ENCODE results near the gene RFX8.
A peak's percentile ranks its signal among the peaks of the same experiment; 100 is the strongest.
"Not testable (repeated sequence)": the region's sequence is repeated elsewhere in the genome, so short reads cannot be mapped to it uniquely, and the experiment has no call there.

The RFX8 gene

GRCh38 chr2:101439716-101440115 is 35.2 kb downstream of the RFX8 start:
- peaks cover 24% of the 10 kb centered on the region for H3K4me1 Mint-ChIP-seq
- no peaks in the 10 kb centered on the region for H3K9me3 Mint-ChIP-seq
- no peak for DNase-seq (ENCODE audit: low spot score in 2 of 2)
- no peak for ATAC-seq
- H3K4me3 Mint-ChIP-seq: no peak overlapping the region
- H3K27ac Mint-ChIP-seq: no peak overlapping the region
- no peaks in the 10 kb centered on the region for H3K36me3 Mint-ChIP-seq

- not testable (repeated sequence) for DNase-seq (ENCODE audit: low spot score in 2 of 2); H3K36me3 Mint-ChIP-seq; H3K9me3 Mint-ChIP-seq; H3K27ac Mint-ChIP-seq; H3K4me3 Mint-ChIP-seq
- H3K4me1 Mint-ChIP-seq: peaks cover 24% of the 10 kb centered on the region
- ATAC-seq: peak; percentile 94
Measured at GRCh38 chr2:101438555-101438954, 36.4 kb downstream of the RFX8 start.

- no peak for ATAC-seq
- Mint-ChIP-seq H3K4me1 (peaks cover 10% of the 10 kb centered on the region), H3K27ac (no peak overlapping the region), H3K36me3 (no peaks in the 10 kb centered on the region), H3K9me3 (no peaks in the 10 kb centered on the region), H3K4me3 (no peak overlapping the region)
- no peak for DNase-seq (ENCODE audit: low spot score in 2 of 2)
Measured at GRCh38 chr2:101435001-101435862, 39.7 kb downstream of the RFX8 start.

GRCh38 chr2:101433465-101433864 is 41.4 kb downstream of the RFX8 start:
- H3K9me3 Mint-ChIP-seq: no peaks in the 10 kb centered on the region
- ATAC-seq (no peak), DNase-seq (ENCODE audit: low spot score in 2 of 2) (no peak)
- no peaks in the 10 kb centered on the region for H3K36me3 Mint-ChIP-seq
- no peak overlapping the region for H3K27ac Mint-ChIP-seq
- H3K4me3 Mint-ChIP-seq: no peak overlapping the region
- H3K4me1 Mint-ChIP-seq: peaks cover 2% of the 10 kb centered on the region

- Mint-ChIP-seq H3K4me3 (no peak overlapping the region), H3K27ac (no peak overlapping the region), H3K4me1 (no peaks in the 10 kb centered on the region), H3K9me3 (no peaks in the 10 kb centered on the region), H3K36me3 (no peaks in the 10 kb centered on the region)
- DNase-seq (ENCODE audit: low spot score in 2 of 2) (no peak), ATAC-seq (peak; percentile 60)
Measured at GRCh38 chr2:101432411-101433181, 42.3 kb downstream of the RFX8 start.

- H3K4me1 Mint-ChIP-seq: no peaks in the 10 kb centered on the region
- H3K36me3 Mint-ChIP-seq: no peaks in the 10 kb centered on the region
- H3K27ac Mint-ChIP-seq: no peak overlapping the region
- no peak for DNase-seq (ENCODE audit: low spot score in 2 of 2)
- no peaks in the 10 kb centered on the region for H3K9me3 Mint-ChIP-seq
- no peak overlapping the region for H3K4me3 Mint-ChIP-seq
- no peak for ATAC-seq
Measured at GRCh38 chr2:101431486-101431885, 43.4 kb downstream of the RFX8 start.

- Mint-ChIP-seq H3K4me1 (no peaks in the 10 kb centered on the region), H3K36me3 (no peaks in the 10 kb centered on the region), H3K9me3 (no peaks in the 10 kb centered on the region), H3K4me3 (no peak overlapping the region), H3K27ac (no peak overlapping the region)
- DNase-seq (ENCODE audit: low spot score in 2 of 2) (no peak), ATAC-seq (no peak)
Measured at GRCh38 chr2:101430156-101430555, 44.8 kb downstream of the RFX8 start.

- ATAC-seq: no peak
- Mint-ChIP-seq H3K9me3 (no peaks in the 10 kb centered on the region), H3K36me3 (no peaks in the 10 kb centered on the region), H3K4me1 (no peaks in the 10 kb centered on the region), H3K27ac (no peak overlapping the region), H3K4me3 (no peak overlapping the region)
- DNase-seq (ENCODE audit: low spot score in 2 of 2): no peak
Measured at GRCh38 chr2:101429453-101429852, 45.5 kb downstream of the RFX8 start.

GRCh38 chr2:101428422-101429176 is 46.3 kb downstream of the RFX8 start:
- Mint-ChIP-seq H3K27ac (no peak overlapping the region), H3K4me3 (no peak overlapping the region), H3K4me1 (no peaks in the 10 kb centered on the region), H3K9me3 (no peaks in the 10 kb centered on the region), H3K36me3 (no peaks in the 10 kb centered on the region)
- ATAC-seq (no peak), DNase-seq (ENCODE audit: low spot score in 2 of 2) (no peak)

GRCh38 chr2:101427743-101428142 is 47.2 kb downstream of the RFX8 start:
- Mint-ChIP-seq H3K4me3 (no peak overlapping the region), H3K27ac (no peak overlapping the region), H3K4me1 (no peaks in the 10 kb centered on the region), H3K36me3 (no peaks in the 10 kb centered on the region), H3K9me3 (no peaks in the 10 kb centered on the region)
- no peak for DNase-seq (ENCODE audit: low spot score in 2 of 2)
- ATAC-seq: no peak

GRCh38 chr2:101427240-101427639 is 47.7 kb downstream of the RFX8 start:
- Mint-ChIP-seq H3K36me3 (no peaks in the 10 kb centered on the region), H3K4me1 (no peaks in the 10 kb centered on the region), H3K27ac (no peak overlapping the region), H3K4me3 (no peak overlapping the region), H3K9me3 (no peaks in the 10 kb centered on the region)
- DNase-seq (ENCODE audit: low spot score in 2 of 2) (no peak), ATAC-seq (no peak)

- DNase-seq (ENCODE audit: low spot score in 2 of 2) (no peak), ATAC-seq (no peak)
- no peaks in the 10 kb centered on the region for H3K36me3 Mint-ChIP-seq
- H3K4me1 Mint-ChIP-seq: no peaks in the 10 kb centered on the region
- H3K27ac Mint-ChIP-seq: no peak overlapping the region
- H3K9me3 Mint-ChIP-seq: no peaks in the 10 kb centered on the region
- no peak overlapping the region for H3K4me3 Mint-ChIP-seq
Measured at GRCh38 chr2:101426822-101427221, 48.1 kb downstream of the RFX8 start.

- ATAC-seq (no peak), DNase-seq (ENCODE audit: low spot score in 2 of 2) (no peak)
- Mint-ChIP-seq H3K4me1 (no peaks in the 10 kb centered on the region), H3K9me3 (no peaks in the 10 kb centered on the region), H3K4me3 (no peak overlapping the region), H3K27ac (no peak overlapping the region), H3K36me3 (no peaks in the 10 kb centered on the region)
Measured at GRCh38 chr2:101420623-101421022, 54.3 kb downstream of the RFX8 start.

GRCh38 chr2:101419096-101419663 is 55.7 kb downstream of the RFX8 start:
- no peak overlapping the region for H3K4me3 Mint-ChIP-seq
- H3K27ac Mint-ChIP-seq: no peak overlapping the region
- no peaks in the 10 kb centered on the region for H3K9me3 Mint-ChIP-seq
- no peaks in the 10 kb centered on the region for H3K4me1 Mint-ChIP-seq
- ATAC-seq: peak; percentile 79
- H3K36me3 Mint-ChIP-seq: no peaks in the 10 kb centered on the region
- peak; percentile 32 to 65 for DNase-seq (ENCODE audit: low spot score in 2 of 2)

GRCh38 chr2:101418460-101419095 is 56.3 kb downstream of the RFX8 start:
- H3K9me3 Mint-ChIP-seq: no peaks in the 10 kb centered on the region
- no peak for ATAC-seq
- H3K4me1 Mint-ChIP-seq: no peaks in the 10 kb centered on the region
- no peaks in the 10 kb centered on the region for H3K36me3 Mint-ChIP-seq
- no peak overlapping the region for H3K4me3 Mint-ChIP-seq
- no peak overlapping the region for H3K27ac Mint-ChIP-seq
- no peak for DNase-seq (ENCODE audit: low spot score in 2 of 2)

Data from stimulated activated effector memory CD8-positive, alpha-beta T cell treated with anti-CD3 and anti-CD28 coated beads, Interleukin-12 subunit alpha, Interleukin-12 subunit beta, amount 100 ng/mL, for 72 hours (primary cell).